Caco-2 (cell line): ENCODE data around the gene MAP3K13. TPM values are rescaled to one million over a fixed set of nuclear protein-coding genes. Genes with fewer than 3 reads are reported as not detected.

Source experiments
- BruUV-seq: library from RNA; stranded (reverse); fragments of 400-500 nt; replicated peaks from 2 replicates; lab custom pipeline; 2021; lab: Mats Ljungman, UMichigan
- CTCF ChIA-PET: fragments of 300-600 bp; sonication (Branson Sonifier 250); formaldehyde crosslinking; loops from one replicate; lab custom pipeline; 2022; ENCODE audit warnings: antibody characterized with exemption; lab: Charles Lee
- POLR2A ChIA-PET: fragments of 300-600 bp; sonication (Branson Sonifier 250); formaldehyde crosslinking; loops from one replicate; lab custom pipeline; 2022; ENCODE audit warnings: antibody characterized with exemption; lab: Charles Lee
- DNase-seq, 2 experiments: peaks; one replicate each; pipeline versions ENCODE4 v3.0.0 to v3.0.0-alpha.2; 2020 to 2022
- H3K27me3 ChIP-seq: replicated peaks from 2 replicates; pipeline ENCODE4 v1.6.0; 2011; ENCODE audit warnings: low read length; ENCODE audit not compliant: control insufficient read depth, insufficient read depth
- H3K36me3 ChIP-seq: 2 replicates; pipeline ENCODE4 v1.5.1; 2011; ENCODE audit warnings: low read length; ENCODE audit not compliant: control insufficient read depth, insufficient read depth
- H3K4me1 ChIP-seq: fragments of 250-450 bp; sonication (Bioruptor Pico); 2 replicates; pipeline ENCODE4 v1.5.1; 2020; ENCODE audit warnings: mild to moderate bottlenecking
- H3K4me3 ChIP-seq: 2 replicates; pipeline ENCODE4 v1.5.1; 2011; ENCODE audit warnings: low read depth, mild to moderate bottlenecking, control low read depth, low read length
- H3K9me3 ChIP-seq: fragments of 250-450 bp; sonication (Bioruptor Pico); 2 replicates; pipeline ENCODE4 v1.5.1; 2020; ENCODE audit warnings: mild to moderate bottlenecking, moderate library complexity
- H3K27ac Mint-ChIP-seq: one replicate; pipeline ENCODE4 v1.8.0; 2022; ENCODE audit warnings: mixed read lengths; ENCODE audit not compliant: unreplicated experiment
- H3K27me3 Mint-ChIP-seq: one replicate; pipeline ENCODE4 v1.8.0; 2022; ENCODE audit warnings: mixed read lengths; ENCODE audit not compliant: insufficient read depth, unreplicated experiment
- H3K36me3 Mint-ChIP-seq: one replicate; pipeline ENCODE4 v1.8.0; 2022; ENCODE audit warnings: mild to moderate bottlenecking, mixed read lengths; ENCODE audit not compliant: insufficient read depth, unreplicated experiment
- H3K4me1 Mint-ChIP-seq: one replicate; pipeline ENCODE4 v1.8.0; 2022; ENCODE audit warnings: low read depth, mixed read lengths; ENCODE audit not compliant: unreplicated experiment
- H3K4me3 Mint-ChIP-seq: one replicate; pipeline ENCODE4 v1.8.0; 2022; ENCODE audit warnings: mild to moderate bottlenecking, moderate library complexity, mixed read lengths; ENCODE audit not compliant: unreplicated experiment
- H3K9me3 Mint-ChIP-seq: one replicate; pipeline ENCODE4 v1.8.0; 2022; ENCODE audit warnings: mixed read lengths; ENCODE audit not compliant: unreplicated experiment
- intact Hi-C: fragments of 100-400 bp; cut with micrococcal nuclease; formaldehyde crosslinking; loops from one replicate; pipeline ENCODE4 v1.10.0; 2022; ENCODE audit not compliant: unreplicated experiment
- total RNA-seq: library from RNA; stranded (reverse); gene quantifications from 2 replicates; pipeline ENCODE4 v1.2.3, GENCODE V29; 2022
- TF ChIP-seq, protein P1 (sequence below), 2 experiments: fragments of 200-600 bp in 1 of 2; IDR thresholded peaks; 1 replicate in 1 of 2; 2 replicates in 1 of 2; pipeline versions ENCODE4 v1.5.1 to v1.8.0; 2011 to 2022; ENCODE audit warnings: antibody characterized with exemption in 1 of 2, control low read depth in 1 of 2, inconsistent platforms in 1 of 2, low read depth in 1 of 2, low read length in 1 of 2, mild to moderate bottlenecking in 1 of 2, moderate library complexity in 1 of 2; ENCODE audit not compliant: insufficient read depth in 1 of 2, severe bottlenecking in 1 of 2, unreplicated experiment in 1 of 2

Gene MAP3K13
- total RNA-seq, 1 experiment from 2014 or later, result 20.1 TPM

DNA sequence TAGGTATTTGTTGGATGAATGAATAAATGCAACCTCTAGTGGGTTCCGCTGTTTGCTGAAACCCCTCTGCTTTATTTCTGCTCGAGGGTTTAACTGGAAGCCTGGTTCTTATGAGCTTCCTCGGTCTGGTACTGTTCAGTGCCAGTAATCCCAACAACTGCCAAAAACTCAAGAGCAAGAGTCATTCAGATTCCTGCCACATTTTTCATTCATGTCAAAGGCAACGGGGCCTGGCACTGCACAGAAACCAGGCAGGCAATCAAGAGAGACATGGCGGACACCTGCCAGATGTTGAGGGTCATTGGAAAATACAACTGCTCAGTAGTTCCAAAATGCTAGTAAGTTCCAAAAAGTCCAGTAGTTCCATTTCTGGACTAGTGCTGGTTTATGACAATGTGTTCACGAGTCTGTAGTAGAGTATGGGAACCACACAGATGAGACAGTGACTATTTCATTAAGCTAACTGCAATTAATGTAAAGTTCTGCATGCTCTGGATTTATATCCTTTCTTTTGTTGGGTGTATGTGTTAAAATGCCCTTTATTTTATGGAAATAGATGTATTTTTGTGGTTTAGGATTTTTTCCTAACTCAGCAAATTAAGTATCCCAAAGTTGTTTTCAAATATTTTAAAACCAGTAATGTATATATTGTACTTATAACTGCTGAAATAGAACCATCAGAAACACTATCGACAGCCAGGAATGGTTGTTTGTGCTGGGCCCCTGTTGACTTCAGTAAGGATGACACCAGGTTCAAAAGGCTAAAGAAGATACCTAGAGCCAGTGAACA is 158.6 kb downstream of the MAP3K13 start:
- intact Hi-C loops, result no loop called here
- CTCF ChIA-PET, result no interaction called here
- H3K36me3 ChIP-seq, result no peaks in the 10 kb centered on the region
- no peaks in the 10 kb centered on the region for H3K4me1 ChIP-seq
- POLR2A ChIA-PET, result no interaction called here
- H3K27me3 ChIP-seq, result no peaks in the 10 kb centered on the region
- no peak for DNase-seq
- Mint-ChIP-seq H3K27me3 (no peaks in the 10 kb centered on the region), H3K36me3 (no peaks in the 10 kb centered on the region), H3K4me3 (no peak overlapping the region), H3K27ac (no peak overlapping the region), H3K9me3 (no peaks in the 10 kb centered on the region), H3K4me1 (no peaks in the 10 kb centered on the region)
- H3K4me3 ChIP-seq, result no peak overlapping the region
- BruUV-seq, result no TSS peak
- no peaks in the 10 kb centered on the region for H3K9me3 ChIP-seq
- TF ChIP-seq, protein P1, sequence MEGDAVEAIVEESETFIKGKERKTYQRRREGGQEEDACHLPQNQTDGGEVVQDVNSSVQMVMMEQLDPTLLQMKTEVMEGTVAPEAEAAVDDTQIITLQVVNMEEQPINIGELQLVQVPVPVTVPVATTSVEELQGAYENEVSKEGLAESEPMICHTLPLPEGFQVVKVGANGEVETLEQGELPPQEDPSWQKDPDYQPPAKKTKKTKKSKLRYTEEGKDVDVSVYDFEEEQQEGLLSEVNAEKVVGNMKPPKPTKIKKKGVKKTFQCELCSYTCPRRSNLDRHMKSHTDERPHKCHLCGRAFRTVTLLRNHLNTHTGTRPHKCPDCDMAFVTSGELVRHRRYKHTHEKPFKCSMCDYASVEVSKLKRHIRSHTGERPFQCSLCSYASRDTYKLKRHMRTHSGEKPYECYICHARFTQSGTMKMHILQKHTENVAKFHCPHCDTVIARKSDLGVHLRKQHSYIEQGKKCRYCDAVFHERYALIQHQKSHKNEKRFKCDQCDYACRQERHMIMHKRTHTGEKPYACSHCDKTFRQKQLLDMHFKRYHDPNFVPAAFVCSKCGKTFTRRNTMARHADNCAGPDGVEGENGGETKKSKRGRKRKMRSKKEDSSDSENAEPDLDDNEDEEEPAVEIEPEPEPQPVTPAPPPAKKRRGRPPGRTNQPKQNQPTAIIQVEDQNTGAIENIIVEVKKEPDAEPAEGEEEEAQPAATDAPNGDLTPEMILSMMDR (IDR thresholded peaks at IDR 0.05; ENCODE audit: insufficient read depth in 1 of 2, low read depth in 1 of 2, low read length in 1 of 2, severe bottlenecking in 1 of 2, unreplicated experiment in 1 of 2), result no peak

DNA sequence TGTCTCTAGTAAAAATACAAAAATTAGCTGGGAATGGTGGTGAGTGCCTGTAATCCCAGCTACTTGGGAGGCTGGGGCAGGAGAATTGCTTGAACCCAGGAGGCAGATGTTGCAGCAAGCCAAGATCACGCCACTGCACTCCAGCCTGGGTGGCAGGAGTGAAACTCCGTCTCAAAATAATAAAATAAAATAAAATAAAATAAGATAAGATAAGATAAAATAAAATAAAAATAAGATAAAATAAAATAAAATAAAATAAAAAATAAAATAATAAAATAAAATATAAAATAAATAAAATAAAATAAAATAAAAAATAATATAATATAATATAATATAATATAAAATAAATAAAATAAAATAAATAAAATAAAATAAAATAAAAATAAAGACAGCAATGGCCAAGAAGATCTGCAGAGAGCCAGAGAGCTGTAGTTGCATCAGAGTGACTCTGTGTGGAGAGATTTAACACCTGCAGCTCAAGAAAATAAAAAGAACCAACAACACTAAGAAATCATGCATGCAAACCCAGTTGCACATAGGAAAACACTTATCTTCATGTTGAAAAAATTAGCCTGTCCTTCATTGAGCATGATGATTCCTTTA is 163.5 kb downstream of the MAP3K13 start:
- intact Hi-C loops, result no loop called here
- no peaks in the 10 kb centered on the region for H3K36me3 ChIP-seq
- TF ChIP-seq, protein P1 (IDR thresholded peaks at IDR 0.05; ENCODE audit: insufficient read depth in 1 of 2, low read depth in 1 of 2, low read length in 1 of 2, severe bottlenecking in 1 of 2, unreplicated experiment in 1 of 2), result no peak
- no TSS peak for BruUV-seq
- no peaks in the 10 kb centered on the region for H3K27me3 Mint-ChIP-seq
- no peak overlapping the region for H3K27ac Mint-ChIP-seq
- H3K4me1 Mint-ChIP-seq, result peaks cover 8% of the 10 kb centered on the region
- DNase-seq, result no peak
- H3K9me3 Mint-ChIP-seq, result no peaks in the 10 kb centered on the region
- no peaks in the 10 kb centered on the region for H3K9me3 ChIP-seq
- CTCF ChIA-PET, result no interaction called here
- H3K36me3 Mint-ChIP-seq, result no peaks in the 10 kb centered on the region
- no peak overlapping the region for H3K4me3 ChIP-seq
- H3K4me1 ChIP-seq, result no peaks in the 10 kb centered on the region
- POLR2A ChIA-PET, result no interaction called here
- H3K4me3 Mint-ChIP-seq, result no peak overlapping the region
- H3K27me3 ChIP-seq, result no peaks in the 10 kb centered on the region

DNA sequence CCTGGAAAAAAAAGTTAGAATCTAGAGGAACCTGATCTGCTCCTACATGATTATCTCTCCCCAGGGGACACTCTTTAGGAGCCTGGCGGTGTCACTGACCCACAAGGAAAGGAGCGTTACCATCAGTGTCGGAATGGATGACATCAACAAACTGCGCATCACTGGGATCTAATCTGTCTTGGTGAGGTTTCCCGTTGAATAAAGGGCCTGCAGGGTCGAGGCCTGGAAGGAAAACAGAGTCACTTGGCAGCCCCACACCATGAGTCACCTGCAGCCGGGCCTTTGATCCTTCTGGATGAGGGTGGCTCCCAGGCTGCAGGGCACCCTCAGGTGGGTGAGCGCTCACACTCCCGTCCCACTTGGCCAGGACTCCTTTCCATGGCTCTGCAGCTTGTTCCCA is 164.4 kb downstream of the MAP3K13 start:
- Mint-ChIP-seq H3K36me3 (no peaks in the 10 kb centered on the region), H3K9me3 (no peaks in the 10 kb centered on the region), H3K4me1 (peaks cover 8% of the 10 kb centered on the region), H3K27me3 (no peaks in the 10 kb centered on the region), H3K4me3 (no peak overlapping the region), H3K27ac (no peak overlapping the region)
- no peaks in the 10 kb centered on the region for H3K36me3 ChIP-seq
- H3K27me3 ChIP-seq, result no peaks in the 10 kb centered on the region
- DNase-seq, result no peak
- H3K4me1 ChIP-seq, result no peaks in the 10 kb centered on the region
- BruUV-seq, result no TSS peak
- no peak overlapping the region for H3K4me3 ChIP-seq
- TF ChIP-seq, protein P1 (IDR thresholded peaks at IDR 0.05; ENCODE audit: insufficient read depth in 1 of 2, low read depth in 1 of 2, low read length in 1 of 2, severe bottlenecking in 1 of 2, unreplicated experiment in 1 of 2), result no peak
- POLR2A ChIA-PET, result no interaction called here
- CTCF ChIA-PET, result no interaction called here
- intact Hi-C loops, result no loop called here
- H3K9me3 ChIP-seq, result no peaks in the 10 kb centered on the region
